ENCODE measurements around the gene AGPAT2. TPM values are rescaled to one million over a fixed set of nuclear protein-coding genes. Genes with fewer than 3 reads are reported as not detected.
"Not testable (repeated sequence)": the region's sequence is repeated elsewhere in the genome, so short reads cannot be mapped to it uniquely, and the experiment has no call there.

Gene AGPAT2
- total RNA-seq, 1 donor from 2014 or later = 48.4 TPM

- intact Hi-C loops (cut with DNase I) = no loop called here
- DNase-seq (ENCODE audit: low spot score) = no peak
Observed at GRCh38 chr9:136707849-136708517, 20.7 kb upstream of the AGPAT2 start.

- DNase-seq (ENCODE audit: low spot score) = no peak
- intact Hi-C loops (cut with DNase I) = no loop called here
Observed at GRCh38 chr9:136707011-136707410, 19.8 kb upstream of the AGPAT2 start.

- DNase-seq (ENCODE audit: low spot score) = no peak
- intact Hi-C loops (cut with DNase I) = no loop called here
Observed at GRCh38 chr9:136705564-136705963, 18.3 kb upstream of the AGPAT2 start.

- DNase-seq (ENCODE audit: low spot score); intact Hi-C loops (cut with DNase I): not testable (repeated sequence)
Observed at GRCh38 chr9:136704741-136705140, 17.5 kb upstream of the AGPAT2 start.

- DNase-seq (ENCODE audit: low spot score) = no peak
- intact Hi-C loops (cut with DNase I) = no loop called here
Observed at GRCh38 chr9:136703276-136703860, 16.1 kb upstream of the AGPAT2 start.

- intact Hi-C loops (cut with DNase I) = no loop called here
- no peak for DNase-seq (ENCODE audit: low spot score)
Observed at GRCh38 chr9:136701668-136702053, 14.4 kb upstream of the AGPAT2 start.

GRCh38 chr9:136700959-136701667 is 13.9 kb upstream of the AGPAT2 start:
- no peak for DNase-seq (ENCODE audit: low spot score)
- intact Hi-C loops (cut with DNase I) = no loop called here

GRCh38 chr9:136700304-136700703 is 13.0 kb upstream of the AGPAT2 start:
- no peak for DNase-seq (ENCODE audit: low spot score)

GRCh38 chr9:136698635-136699246 is 11.5 kb upstream of the AGPAT2 start:
- intact Hi-C loops (cut with DNase I) = no loop called here
- no peak for DNase-seq (ENCODE audit: low spot score)

More at GRCh38 chr9:136700304-136700703, 13.0 kb upstream of the AGPAT2 start:
- intact Hi-C loops (cut with DNase I) = no loop called here

GRCh38 chr9:136697821-136698526 is 10.7 kb upstream of the AGPAT2 start:
- intact Hi-C loops (cut with DNase I) = no loop called here
- no peak for DNase-seq (ENCODE audit: low spot score)

GRCh38 chr9:136697146-136697820 is 10.0 kb upstream of the AGPAT2 start:
- intact Hi-C loops (cut with DNase I) = no loop called here
- DNase-seq (ENCODE audit: low spot score) = no peak

- intact Hi-C loops (cut with DNase I) = no loop called here
Observed at GRCh38 chr9:136696502-136696901, 9.2 kb upstream of the AGPAT2 start.

GRCh38 chr9:136695955-136696354 is 8.7 kb upstream of the AGPAT2 start:
- DNase-seq (ENCODE audit: low spot score) = no peak

More at GRCh38 chr9:136696502-136696901, 9.2 kb upstream of the AGPAT2 start:
- no peak for DNase-seq (ENCODE audit: low spot score)

GRCh38 chr9:136695435-136695895 is 8.2 kb upstream of the AGPAT2 start:
- DNase-seq (ENCODE audit: low spot score) = no peak
- intact Hi-C loops (cut with DNase I) = no loop called here

More at GRCh38 chr9:136695955-136696354, 8.7 kb upstream of the AGPAT2 start:
- intact Hi-C loops (cut with DNase I) = no loop called here

- DNase-seq (ENCODE audit: low spot score) = no peak
- intact Hi-C loops (cut with DNase I) = loop anchor here (5.0 kb wide), 1 partner anchor 32 kb away; no protein-coding TSS in a partner anchor
Observed at GRCh38 chr9:136694872-136695247, 7.6 kb upstream of the AGPAT2 start.

- intact Hi-C loops (cut with DNase I) = loop anchor here (5.0 kb wide), 1 partner anchor 33 kb away; no protein-coding TSS in a partner anchor
Observed at GRCh38 chr9:136694163-136694871, 7.1 kb upstream of the AGPAT2 start.

GRCh38 chr9:136693490-136694162 is 6.4 kb upstream of the AGPAT2 start:
- DNase-seq (ENCODE audit: low spot score) = no peak
- intact Hi-C loops (cut with DNase I) = loop anchor here (5.0 kb wide), 1 partner anchor 34 kb away; no protein-coding TSS in a partner anchor

More at GRCh38 chr9:136694163-136694871, 7.1 kb upstream of the AGPAT2 start:
- no peak for DNase-seq (ENCODE audit: low spot score)

GRCh38 chr9:136693135-136693489 is 5.9 kb upstream of the AGPAT2 start:
- DNase-seq (ENCODE audit: low spot score) = no peak
- intact Hi-C loops (cut with DNase I) = loop anchor here (5.0 kb wide), 1 partner anchor 34 kb away; no protein-coding TSS in a partner anchor

Data from cardiac septum (tissue), 1 donor.